ENCODE data around the gene LBHD2. TPM values are rescaled to one million over a fixed set of nuclear protein-coding genes. Genes with fewer than 3 reads are reported as not detected.

Gene LBHD2
- total RNA-seq, 1 donor from 2014 or later = not detected

- TF ChIP-seq CTCF (conservative IDR thresholded peaks at IDR 0.05; ENCODE audit: low read depth, low read length) = no peak
- no peak overlapping the region for H3K4me3 ChIP-seq (ENCODE audit: low read depth, low read length)
- no peak for DNase-seq (ENCODE audit: low read depth)
Observed at GRCh38 chr14:103101963-103102688, 18.1 kb downstream of the LBHD2 start.

- H3K4me3 ChIP-seq (ENCODE audit: low read depth, low read length) = no peak overlapping the region
- TF ChIP-seq CTCF (conservative IDR thresholded peaks at IDR 0.05; ENCODE audit: low read depth, low read length) = no peak
- DNase-seq (ENCODE audit: low read depth) = no peak
Observed at GRCh38 chr14:103102689-103103260, 18.8 kb downstream of the LBHD2 start.

- TF ChIP-seq CTCF (conservative IDR thresholded peaks at IDR 0.05; ENCODE audit: low read depth, low read length) = peak; percentile 42
- no peak for DNase-seq (ENCODE audit: low read depth)
- H3K4me3 ChIP-seq (ENCODE audit: low read depth, low read length) = peak overlapping the region; percentile 44
Observed at GRCh38 chr14:103103461-103104388, 19.7 kb downstream of the LBHD2 start.

GRCh38 chr14:103104389-103104653, 20.3 kb downstream of the LBHD2 start:
- H3K4me3 ChIP-seq (ENCODE audit: low read depth, low read length) = no peak overlapping the region
- DNase-seq (ENCODE audit: low read depth) = no peak
- no peak for TF ChIP-seq CTCF (conservative IDR thresholded peaks at IDR 0.05; ENCODE audit: low read depth, low read length)

- peak; percentile 93 for TF ChIP-seq CTCF (conservative IDR thresholded peaks at IDR 0.05; ENCODE audit: low read depth, low read length)
- no peak for DNase-seq (ENCODE audit: low read depth)
- no peak overlapping the region for H3K4me3 ChIP-seq (ENCODE audit: low read depth, low read length)
Observed at GRCh38 chr14:103104654-103105452, 20.8 kb downstream of the LBHD2 start.

GRCh38 chr14:103105580-103106150, 21.7 kb downstream of the LBHD2 start:
- TF ChIP-seq CTCF (conservative IDR thresholded peaks at IDR 0.05; ENCODE audit: low read depth, low read length) = peak; percentile 40
- no peak for DNase-seq (ENCODE audit: low read depth)
- H3K4me3 ChIP-seq (ENCODE audit: low read depth, low read length) = no peak overlapping the region

Measured in epithelial cell of proximal tubule (primary cell).